Thyroid gland (tissue), 4 donors: ENCODE results near the gene C11orf98. TPM values are rescaled to one million over a fixed set of nuclear protein-coding genes. Genes with fewer than 3 reads are reported as not detected.

Experiments used
- DNase-seq, 2 donors: peaks; one replicate each; pipeline ENCODE4 v3.0.0-alpha.2; 2019
- H3K27ac ChIP-seq, 3 donors: fragments of 200-600 bp; sonication (generic); 1 replicate in 2 of 3; 2 replicates in 1 of 3; pipeline ENCODE4 v1.5.1; 2016 to 2019; ENCODE audit warnings: mild to moderate bottlenecking in 1 of 3, moderate library complexity in 1 of 3
- H3K27me3 ChIP-seq: fragments of 200-600 bp; sonication (generic); one replicate; pipeline ENCODE4 v1.5.1; 2019
- H3K36me3 ChIP-seq, 2 donors: fragments of 200-600 bp; sonication (generic); one replicate each; pipeline ENCODE4 v1.5.1; 2016 to 2019
- H3K4me1 ChIP-seq, 2 donors: fragments of 200-600 bp; sonication (generic); one replicate each; pipeline ENCODE4 v1.5.1; 2017 to 2019
- H3K4me3 ChIP-seq, 3 donors: fragments of 200-600 bp; sonication (generic); replicated peaks in 1 of 3; 1 replicate in 2 of 3; 2 replicates in 1 of 3; pipeline ENCODE4 v1.5.1; 2016; ENCODE audit warnings: mild to moderate bottlenecking in 1 of 3
- H3K9me3 ChIP-seq: fragments of 200-600 bp; sonication (generic); one replicate; pipeline ENCODE4 v1.5.1; 2017
- POLR2A ChIP-seq, 2 donors: fragments of 450-650 bp; IDR thresholded peaks; one replicate each; pipeline ENCODE4 v1.6.1; 2017; ENCODE audit warnings: antibody characterized with exemption in 2 of 2, mild to moderate bottlenecking in 2 of 2, moderate library complexity in 1 of 2
- WGBS, 2 donors: methylation state at CpG; one replicate each; pipeline ENCODE4 v1.1.5; 2017; 5-methylcytosine and 5-hydroxymethylcytosine counted together
- intact Hi-C: fragments of 100-400 bp; cut with DNase I; formaldehyde crosslinking; loops from one replicate; pipeline ENCODE4 v1.15.1; 2023
- total RNA-seq, 4 donors: library from RNA; depleted of rRNA; stranded (reverse); fragments of >200 nt; gene quantifications; one replicate each; pipeline ENCODE4 v1.2.3, GENCODE V29; 2016
- TF ChIP-seq, protein P1 (sequence below), 6 experiments: fragments of 200-600 bp in 3 of 6; fragments of 450-650 bp in 3 of 6; sonication (generic) in 3 of 6; IDR thresholded peaks; one replicate each; pipeline ENCODE4 v1.5.1; 2016 to 2019; ENCODE audit warnings: antibody characterized with exemption in 6 of 6, mild to moderate bottlenecking in 2 of 6, inconsistent platforms in 1 of 6, moderate library complexity in 1 of 6

C11orf98 gene
- total RNA-seq, 4 donors from 2014 or later = 24.1 to 34.5 (median 29.6) TPM

DNA sequence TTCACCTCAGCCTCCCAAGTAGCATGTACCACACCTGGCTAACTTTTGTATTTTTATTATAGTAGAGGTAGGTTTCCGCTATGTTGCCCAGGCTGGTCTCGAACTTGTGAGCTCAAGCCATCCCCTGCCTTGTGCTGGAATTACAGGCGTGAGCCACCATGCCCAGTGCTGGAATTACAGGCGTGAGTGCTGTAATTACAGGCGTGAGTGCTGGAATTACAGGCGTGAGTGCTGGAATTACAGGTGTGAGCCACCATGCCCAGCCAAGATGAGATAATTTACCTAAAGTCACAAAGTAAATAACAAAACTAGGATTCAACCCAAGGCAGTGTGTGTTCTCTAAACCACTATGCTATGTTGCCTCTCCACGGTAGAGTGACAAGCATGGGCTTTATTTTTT, 17.5 kb upstream of the C11orf98 start:
- Histone ChIP-seq H3K27ac (no peak overlapping the region), H3K27me3 (no peaks in the 10 kb centered on the region), H3K4me1 (peaks cover 6 to 14% of the 10 kb centered on the region in 2 donors), H3K9me3 (no peaks in the 10 kb centered on the region), H3K4me3 (no peak overlapping the region), H3K36me3 (peaks cover 1 to 3% of the 10 kb centered on the region in 2 donors)
- intact Hi-C loops = no loop called here
- DNase-seq = no peak
- 90 to 92% methylated on average over 6 to 7 of the region's 7 CpGs for WGBS, 2 donors
- no peak for TF ChIP-seq POLR2A (IDR thresholded peaks at IDR 0.05)
- TF ChIP-seq, protein P1, sequence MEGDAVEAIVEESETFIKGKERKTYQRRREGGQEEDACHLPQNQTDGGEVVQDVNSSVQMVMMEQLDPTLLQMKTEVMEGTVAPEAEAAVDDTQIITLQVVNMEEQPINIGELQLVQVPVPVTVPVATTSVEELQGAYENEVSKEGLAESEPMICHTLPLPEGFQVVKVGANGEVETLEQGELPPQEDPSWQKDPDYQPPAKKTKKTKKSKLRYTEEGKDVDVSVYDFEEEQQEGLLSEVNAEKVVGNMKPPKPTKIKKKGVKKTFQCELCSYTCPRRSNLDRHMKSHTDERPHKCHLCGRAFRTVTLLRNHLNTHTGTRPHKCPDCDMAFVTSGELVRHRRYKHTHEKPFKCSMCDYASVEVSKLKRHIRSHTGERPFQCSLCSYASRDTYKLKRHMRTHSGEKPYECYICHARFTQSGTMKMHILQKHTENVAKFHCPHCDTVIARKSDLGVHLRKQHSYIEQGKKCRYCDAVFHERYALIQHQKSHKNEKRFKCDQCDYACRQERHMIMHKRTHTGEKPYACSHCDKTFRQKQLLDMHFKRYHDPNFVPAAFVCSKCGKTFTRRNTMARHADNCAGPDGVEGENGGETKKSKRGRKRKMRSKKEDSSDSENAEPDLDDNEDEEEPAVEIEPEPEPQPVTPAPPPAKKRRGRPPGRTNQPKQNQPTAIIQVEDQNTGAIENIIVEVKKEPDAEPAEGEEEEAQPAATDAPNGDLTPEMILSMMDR (IDR thresholded peaks at IDR 0.05) = no peak

- no peak for DNase-seq
- intact Hi-C loops = no loop called here
- TF ChIP-seq POLR2A (IDR thresholded peaks at IDR 0.05) = no peak
- TF ChIP-seq, protein P1 (IDR thresholded peaks at IDR 0.05) = peak in 3 of 6 experiments; percentile 16 to 30 (median 20)
- 48 to 68% methylated on average over 3 to 4 of the region's 4 CpGs for WGBS, 2 donors
- H3K4me1 ChIP-seq = peaks cover 6 to 20% of the 10 kb centered on the region in 2 donors
- H3K4me3 ChIP-seq = no peak overlapping the region
- H3K27me3 ChIP-seq = no peaks in the 10 kb centered on the region
- peaks cover 12% of the 10 kb centered on the region in 2 donors for H3K36me3 ChIP-seq
- no peak overlapping the region for H3K27ac ChIP-seq
- no peaks in the 10 kb centered on the region for H3K9me3 ChIP-seq
These were observed 15.8 kb upstream of the C11orf98 start for GRCh38 chr11:62680825-62681240.

GRCh38 chr11:62678770-62679696, 14.0 kb upstream of the C11orf98 start, which contains the start of gene UBXN1:
UBXN1 (minus strand) TSS chr11:62679073; CDS start chr11:62678923, 150 bp downstream.
- peak within 1 kb of the TSS; percentile 69 to 98 (median 82) for H3K4me3 ChIP-seq
- H3K36me3 ChIP-seq = peaks cover 12% of the 10 kb centered on the region in 2 donors
- H3K27ac ChIP-seq = peak within 1 kb of the TSS; percentile 77 to 82 (median 80)
- H3K9me3 ChIP-seq = no peaks in the 10 kb centered on the region
- peaks cover 6 to 20% of the 10 kb centered on the region in 2 donors for H3K4me1 ChIP-seq
- WGBS, 2 donors = 10 to 40% methylated on average over 10 to 33 of the region's 55 CpGs
- TF ChIP-seq, protein P1 (IDR thresholded peaks at IDR 0.05) = peak in 1 of 6 experiments; percentile 10
- peak in 1 of 2 donors; percentile 58 for TF ChIP-seq POLR2A (IDR thresholded peaks at IDR 0.05)
- intact Hi-C loops = no loop called here
- H3K27me3 ChIP-seq = no peaks in the 10 kb centered on the region
- DNase-seq = peak; percentile 88

GRCh38 chr11:62678433-62678769, 13.4 kb upstream of the C11orf98 start:
- peak overlapping the region; percentile 77 to 82 (median 80) for H3K27ac ChIP-seq
- H3K36me3 ChIP-seq = peaks cover 12% of the 10 kb centered on the region in 2 donors
- DNase-seq = no peak
- peak overlapping the region; percentile 69 to 98 (median 82) for H3K4me3 ChIP-seq
- H3K27me3 ChIP-seq = no peaks in the 10 kb centered on the region
- intact Hi-C loops = no loop called here
- H3K9me3 ChIP-seq = no peaks in the 10 kb centered on the region
- peaks cover 6 to 20% of the 10 kb centered on the region in 2 donors for H3K4me1 ChIP-seq
- WGBS, 2 donors = 5 to 14% methylated on average over 9 to 10 of the region's 16 CpGs
- TF ChIP-seq, protein P1 (IDR thresholded peaks at IDR 0.05) = no peak
- no peak for TF ChIP-seq POLR2A (IDR thresholded peaks at IDR 0.05)

DNA sequence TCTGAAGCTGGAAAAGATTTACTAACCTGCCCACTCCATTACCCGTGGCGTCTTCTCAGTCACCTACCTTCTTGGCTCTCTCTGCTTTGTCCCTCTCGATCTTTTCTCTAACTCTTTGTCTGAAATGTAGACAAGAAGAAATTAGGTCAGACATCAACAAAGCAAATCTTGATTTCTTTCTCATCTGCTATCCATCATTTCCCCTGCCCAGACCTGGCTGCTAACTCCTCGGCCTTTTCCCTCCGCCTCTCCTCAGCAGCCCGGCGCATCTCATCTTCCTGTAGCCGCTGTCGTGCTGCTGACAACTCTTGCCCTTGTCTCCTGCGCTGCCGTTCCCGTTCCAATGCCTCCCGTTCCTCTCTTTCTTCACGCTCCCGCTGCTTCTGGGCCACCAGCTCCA, 12.7 kb upstream of the C11orf98 start:
- Histone ChIP-seq H3K27ac (peak overlapping the region in 1 of 3 donors; percentile 82), H3K27me3 (no peaks in the 10 kb centered on the region), H3K9me3 (no peaks in the 10 kb centered on the region), H3K4me1 (peaks cover 8 to 27% of the 10 kb centered on the region in 2 donors), H3K36me3 (peaks cover 12% of the 10 kb centered on the region in 2 donors), H3K4me3 (peak overlapping the region in 1 of 3 donors; percentile 82)
- intact Hi-C loops = no loop called here
- no peak for DNase-seq
- 83 to 85% methylated on average over 15 of the region's 15 CpGs for WGBS, 2 donors
- TF ChIP-seq, protein P1 (IDR thresholded peaks at IDR 0.05) = no peak
- TF ChIP-seq POLR2A (IDR thresholded peaks at IDR 0.05) = no peak
